Activated naive CD8-positive, alpha-beta T cell treated with anti-CD3 and anti-CD28 coated beads for 36 hours (primary cell): ENCODE data around the gene ZBTB21. TPM values are rescaled to one million over a fixed set of nuclear protein-coding genes. Genes with fewer than 3 reads are reported as not detected.

Experiments
- DNase-seq: peaks from one replicate; pipeline ENCODE4 v3.0.0; 2021
- H3K27ac Mint-ChIP-seq: one replicate; pipeline ENCODE4 v1.8.0; 2022; ENCODE audit warnings: mild to moderate bottlenecking, moderate library complexity, mixed read lengths
- H3K27me3 Mint-ChIP-seq: one replicate; pipeline ENCODE4 v1.8.0; 2022; ENCODE audit warnings: mild to moderate bottlenecking, mixed read lengths
- H3K36me3 Mint-ChIP-seq: one replicate; pipeline ENCODE4 v1.8.0; 2021; ENCODE audit warnings: mild to moderate bottlenecking, mixed read lengths
- H3K4me1 Mint-ChIP-seq: one replicate; pipeline ENCODE4 v1.8.0; 2021; ENCODE audit warnings: mixed read lengths
- H3K4me3 Mint-ChIP-seq: one replicate; pipeline ENCODE4 v1.8.0; 2022; ENCODE audit warnings: mild to moderate bottlenecking, moderate library complexity, mixed read lengths
- H3K9me3 Mint-ChIP-seq: one replicate; pipeline ENCODE4 v1.8.0; 2022; ENCODE audit warnings: mixed read lengths
- total RNA-seq, 2 experiments: library from RNA; stranded (reverse); gene quantifications; one replicate each; pipeline ENCODE4 v1.2.3, GENCODE V29; 2021

The ZBTB21 gene
- total RNA-seq = 10 to 100 TPM; 29.6 to 29.7 TPM

DNA sequence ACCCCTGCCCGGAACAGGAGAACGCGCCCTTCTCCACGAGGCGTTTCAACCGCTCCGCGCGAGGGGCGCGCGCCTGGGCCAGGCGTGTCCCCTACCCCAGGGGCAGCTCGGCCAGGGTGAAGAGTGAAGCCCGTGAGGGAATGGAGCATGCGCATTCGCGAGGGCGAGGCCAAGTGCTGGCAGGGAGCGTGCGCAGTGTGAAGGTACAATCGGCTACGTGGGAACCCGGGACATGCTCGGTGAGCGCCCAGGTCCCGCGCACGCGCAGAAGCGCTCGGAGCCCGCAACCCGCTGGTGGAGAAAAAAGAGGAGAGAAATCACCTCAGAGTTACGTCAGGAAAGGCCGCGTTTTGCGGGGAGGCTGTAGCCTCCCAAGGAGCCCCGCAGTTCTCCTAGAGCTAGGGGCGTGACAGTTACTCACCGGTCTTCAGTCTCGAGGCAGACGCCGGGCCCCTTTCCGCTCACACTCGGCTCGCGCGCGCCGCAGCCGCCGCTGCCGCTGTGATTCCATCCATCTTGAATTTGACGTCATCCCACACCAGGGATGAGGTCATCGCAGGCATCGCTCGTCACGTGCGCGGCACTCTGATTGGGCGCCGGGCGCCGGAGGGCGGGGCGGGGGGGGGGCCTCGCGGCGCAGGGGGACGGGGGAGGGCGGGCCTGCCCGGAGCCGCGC lies at the start of gene ZBTB21:
TSS of gene ZBTB21 (minus strand) at position 530 of the 676 bp plus-strand sequence. CDS start 16,265 bp downstream, outside the sequence.
- Mint-ChIP-seq H3K4me3 (peak within 1 kb of the TSS; percentile 94), H3K4me1 (peaks cover 27% of the 10 kb centered on the region), H3K36me3 (peaks cover 28% of the 10 kb centered on the region), H3K27me3 (peaks cover 5% of the 10 kb centered on the region), H3K9me3 (no peaks in the 10 kb centered on the region), H3K27ac (peak within 1 kb of the TSS; percentile 97)
- DNase-seq = peak; percentile 98

DNA sequence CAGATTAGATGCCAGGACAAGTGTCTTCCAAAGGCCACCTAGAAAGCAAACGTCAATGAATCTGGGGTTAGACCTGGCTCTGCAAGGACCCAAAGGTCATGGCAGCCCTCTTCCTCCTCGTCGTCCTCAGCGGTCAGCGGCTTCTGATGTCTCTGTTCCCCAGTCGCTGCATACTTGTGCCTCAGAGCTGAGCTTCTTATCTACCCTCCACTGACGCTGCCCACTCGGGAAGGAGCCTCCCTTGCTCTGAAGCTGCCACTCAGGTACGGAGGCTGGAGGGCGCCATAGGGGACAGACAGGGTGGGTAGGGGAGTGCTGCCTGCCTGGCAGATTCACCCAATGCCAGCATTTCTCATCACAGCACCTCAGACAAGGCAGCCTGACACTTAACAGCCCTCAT lies 49.6 kb upstream of the ZBTB21 start:
- Mint-ChIP-seq H3K4me1 (peaks cover 44% of the 10 kb centered on the region), H3K27ac (no peak overlapping the region), H3K9me3 (no peaks in the 10 kb centered on the region), H3K4me3 (no peak overlapping the region), H3K36me3 (no peaks in the 10 kb centered on the region), H3K27me3 (no peaks in the 10 kb centered on the region)
- DNase-seq = no peak

DNA sequence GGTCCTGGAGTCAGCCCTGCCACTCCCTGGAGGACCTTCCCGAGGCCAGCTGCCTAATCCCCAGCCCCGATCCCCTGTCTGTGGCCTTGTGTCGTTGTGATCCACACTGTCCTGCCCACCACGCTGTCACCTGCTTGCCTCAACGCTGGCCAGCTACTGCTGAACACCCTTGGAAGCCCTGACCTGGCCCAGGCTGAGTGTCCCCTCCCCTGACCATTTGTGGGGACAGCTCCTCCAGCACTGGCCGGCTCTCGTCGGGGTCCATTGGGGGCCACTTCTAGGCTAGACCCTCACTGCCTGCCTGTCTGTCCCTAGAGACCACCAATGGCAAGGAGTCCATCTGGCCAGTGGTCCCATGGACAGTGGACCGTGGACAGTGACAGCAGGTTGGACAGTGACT lies 49.0 kb upstream of the ZBTB21 start:
- H3K27me3 Mint-ChIP-seq = no peaks in the 10 kb centered on the region
- peaks cover 38% of the 10 kb centered on the region for H3K4me1 Mint-ChIP-seq
- no peak overlapping the region for H3K27ac Mint-ChIP-seq
- no peak overlapping the region for H3K4me3 Mint-ChIP-seq
- DNase-seq = no peak
- H3K9me3 Mint-ChIP-seq = no peaks in the 10 kb centered on the region
- H3K36me3 Mint-ChIP-seq = no peaks in the 10 kb centered on the region

DNA sequence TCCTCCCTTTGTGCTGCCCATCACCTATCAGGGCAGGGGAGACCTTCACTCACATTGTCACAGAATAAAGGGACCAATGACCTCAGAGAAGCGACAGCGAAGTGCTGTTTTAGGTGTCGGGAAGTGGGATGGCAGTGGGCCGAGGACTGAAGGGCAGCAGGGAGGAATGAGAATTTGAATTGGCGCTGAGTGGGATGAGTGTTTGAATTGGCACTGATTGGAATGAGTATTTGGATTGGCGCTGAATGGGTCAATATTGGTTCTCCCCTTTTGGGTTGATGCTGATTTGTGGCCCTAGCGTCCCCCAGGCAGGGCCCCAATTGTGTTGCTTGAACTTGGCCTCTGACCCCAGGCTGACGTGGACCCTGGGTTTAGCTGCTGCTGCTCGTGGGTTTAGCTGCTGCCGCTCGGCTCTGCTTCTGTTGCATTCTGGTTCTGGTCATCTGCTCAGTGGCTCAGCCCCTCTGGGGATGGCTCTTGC lies 48.5 kb upstream of the ZBTB21 start:
- no peak overlapping the region for H3K4me3 Mint-ChIP-seq
- H3K36me3 Mint-ChIP-seq = no peaks in the 10 kb centered on the region
- no peak overlapping the region for H3K27ac Mint-ChIP-seq
- no peaks in the 10 kb centered on the region for H3K9me3 Mint-ChIP-seq
- H3K27me3 Mint-ChIP-seq = no peaks in the 10 kb centered on the region
- peaks cover 33% of the 10 kb centered on the region for H3K4me1 Mint-ChIP-seq
- DNase-seq = no peak

DNA sequence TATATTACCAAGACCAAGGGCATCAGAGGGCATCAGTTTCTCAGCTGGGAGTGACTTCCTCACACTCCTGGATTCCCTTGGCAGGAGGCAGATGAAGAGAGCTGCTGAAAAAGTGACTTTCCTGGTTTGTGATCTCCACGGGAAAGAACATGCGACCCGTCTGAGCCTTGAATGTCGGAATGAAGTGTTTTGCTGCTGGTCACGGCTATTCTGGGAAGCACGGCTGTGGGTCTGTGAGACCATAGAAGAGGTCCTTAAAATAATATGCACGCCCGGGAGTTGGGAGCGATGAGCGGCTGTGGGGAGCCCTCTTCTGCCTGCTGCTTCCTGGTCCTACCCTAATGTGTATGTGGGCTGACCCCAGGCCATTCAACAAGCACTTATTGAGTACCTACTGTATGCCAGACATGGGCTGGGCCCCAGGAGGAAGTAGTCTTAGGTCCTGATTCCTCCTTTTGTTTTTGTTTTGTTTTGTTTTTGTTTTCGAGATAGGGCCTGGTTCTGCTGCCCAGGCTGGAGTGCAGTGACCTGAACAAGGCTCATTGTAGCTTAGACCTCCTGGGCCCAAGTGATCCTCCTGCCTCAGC lies 47.8 kb upstream of the ZBTB21 start:
- Mint-ChIP-seq H3K27me3 (no peaks in the 10 kb centered on the region), H3K4me3 (no peak overlapping the region), H3K4me1 (peaks cover 26% of the 10 kb centered on the region), H3K36me3 (no peaks in the 10 kb centered on the region), H3K9me3 (no peaks in the 10 kb centered on the region), H3K27ac (no peak overlapping the region)
- no peak for DNase-seq

DNA sequence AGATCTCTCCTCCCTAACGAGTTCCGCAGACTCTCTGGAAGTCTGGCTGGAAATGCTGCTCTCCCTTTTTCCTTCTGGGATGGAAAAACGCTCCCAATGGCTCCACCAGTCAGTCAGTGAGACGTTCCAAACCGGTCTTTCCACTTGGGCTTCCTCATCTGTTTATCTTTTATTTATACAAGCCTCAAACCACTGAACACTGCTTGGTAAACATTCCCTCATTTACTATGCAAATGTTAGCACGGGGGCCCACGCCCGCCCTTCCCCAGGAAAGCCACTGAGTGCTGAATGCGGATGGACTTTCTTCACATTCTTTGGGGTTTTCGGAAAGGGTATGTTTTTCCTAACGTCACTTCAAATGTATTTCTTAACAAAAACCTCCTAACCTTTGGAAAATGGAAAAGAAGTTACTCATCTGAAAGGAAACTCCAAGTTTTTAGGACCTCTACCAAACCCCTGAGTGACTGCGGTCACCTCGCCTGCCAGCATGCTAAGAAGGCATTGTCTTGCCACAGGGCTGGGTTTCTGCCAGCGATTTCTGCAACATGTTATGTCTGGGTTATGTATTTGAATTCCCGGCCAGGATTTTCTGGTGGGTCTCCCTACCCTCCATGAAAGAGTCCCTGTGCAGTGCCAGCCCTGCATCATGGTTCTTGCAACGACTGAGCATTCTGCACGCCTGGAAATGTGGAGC lies 47.0 kb upstream of the ZBTB21 start:
- Mint-ChIP-seq H3K27ac (no peak overlapping the region), H3K9me3 (no peaks in the 10 kb centered on the region), H3K4me1 (peaks cover 18% of the 10 kb centered on the region), H3K36me3 (no peaks in the 10 kb centered on the region), H3K27me3 (no peaks in the 10 kb centered on the region), H3K4me3 (no peak overlapping the region)
- no peak for DNase-seq

DNA sequence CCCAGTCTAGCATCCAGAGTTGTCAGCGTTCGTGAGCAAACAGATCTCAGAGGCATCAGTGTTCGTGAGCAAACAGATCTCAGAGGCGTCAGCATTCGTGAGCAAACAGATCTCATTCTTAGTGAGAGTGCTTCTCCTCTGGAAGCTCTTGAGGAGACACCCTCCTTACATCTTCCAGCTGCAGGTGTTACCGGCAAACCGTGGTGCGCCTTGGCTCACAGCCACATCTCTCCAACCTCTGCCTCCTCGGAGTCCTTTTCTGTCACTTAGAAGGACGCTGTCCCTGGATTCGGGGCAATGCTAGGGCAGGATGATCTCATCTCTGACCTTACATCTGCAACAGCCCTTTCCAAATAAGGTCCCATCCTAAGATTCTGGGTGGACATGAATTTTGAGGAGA lies 46.3 kb upstream of the ZBTB21 start:
- H3K4me3 Mint-ChIP-seq = no peak overlapping the region
- DNase-seq = no peak
- H3K27ac Mint-ChIP-seq = no peak overlapping the region
- H3K4me1 Mint-ChIP-seq = peaks cover 16% of the 10 kb centered on the region
- H3K36me3 Mint-ChIP-seq = no peaks in the 10 kb centered on the region
- no peaks in the 10 kb centered on the region for H3K27me3 Mint-ChIP-seq
- H3K9me3 Mint-ChIP-seq = no peaks in the 10 kb centered on the region

DNA sequence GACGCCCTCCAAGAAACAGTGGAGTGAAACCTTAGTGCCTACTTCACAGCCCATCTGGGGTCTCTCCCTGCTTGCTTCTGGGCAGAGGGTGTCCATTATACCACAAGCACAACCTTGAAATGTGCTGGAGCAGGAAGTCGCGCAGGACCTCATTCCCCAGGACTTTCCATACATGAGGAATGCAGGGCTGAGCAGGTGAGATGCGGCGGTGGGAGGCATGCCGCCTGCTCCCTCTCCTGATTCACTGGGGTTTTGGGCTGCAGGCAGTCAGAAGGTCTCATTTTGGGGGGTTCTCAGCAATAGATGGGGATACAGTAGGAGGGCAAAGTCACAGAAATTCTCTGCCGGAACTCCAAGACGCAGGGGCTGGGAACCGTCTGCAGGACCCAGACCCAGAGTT lies 45.3 kb upstream of the ZBTB21 start:
- H3K36me3 Mint-ChIP-seq = no peaks in the 10 kb centered on the region
- no peak overlapping the region for H3K4me3 Mint-ChIP-seq
- DNase-seq = no peak
- no peak overlapping the region for H3K27ac Mint-ChIP-seq
- H3K27me3 Mint-ChIP-seq = no peaks in the 10 kb centered on the region
- H3K9me3 Mint-ChIP-seq = no peaks in the 10 kb centered on the region
- H3K4me1 Mint-ChIP-seq = peaks cover 11% of the 10 kb centered on the region

DNA sequence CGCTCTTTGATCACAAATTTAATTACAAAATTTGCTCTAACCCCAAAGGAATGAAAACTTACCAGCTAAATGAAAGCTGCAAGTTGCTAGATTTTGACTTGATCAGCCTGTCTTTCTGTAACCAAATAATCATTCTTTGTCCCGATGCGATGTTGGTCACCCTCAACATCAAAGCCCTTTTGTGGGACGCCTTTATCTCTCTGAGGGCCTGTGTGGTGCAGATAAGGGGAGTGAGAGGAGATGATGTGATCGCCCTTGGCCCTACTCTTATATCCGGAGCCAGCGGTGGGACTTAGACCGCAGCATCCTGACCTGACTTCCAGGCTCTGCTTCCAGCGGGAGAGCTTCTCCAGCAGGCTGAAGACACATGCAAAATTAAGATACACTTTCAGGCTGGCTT lies 41.6 kb upstream of the ZBTB21 start:
- H3K9me3 Mint-ChIP-seq = no peaks in the 10 kb centered on the region
- peaks cover 6% of the 10 kb centered on the region for H3K4me1 Mint-ChIP-seq
- H3K27ac Mint-ChIP-seq = no peak overlapping the region
- H3K27me3 Mint-ChIP-seq = no peaks in the 10 kb centered on the region
- no peaks in the 10 kb centered on the region for H3K36me3 Mint-ChIP-seq
- DNase-seq = no peak
- H3K4me3 Mint-ChIP-seq = no peak overlapping the region

DNA sequence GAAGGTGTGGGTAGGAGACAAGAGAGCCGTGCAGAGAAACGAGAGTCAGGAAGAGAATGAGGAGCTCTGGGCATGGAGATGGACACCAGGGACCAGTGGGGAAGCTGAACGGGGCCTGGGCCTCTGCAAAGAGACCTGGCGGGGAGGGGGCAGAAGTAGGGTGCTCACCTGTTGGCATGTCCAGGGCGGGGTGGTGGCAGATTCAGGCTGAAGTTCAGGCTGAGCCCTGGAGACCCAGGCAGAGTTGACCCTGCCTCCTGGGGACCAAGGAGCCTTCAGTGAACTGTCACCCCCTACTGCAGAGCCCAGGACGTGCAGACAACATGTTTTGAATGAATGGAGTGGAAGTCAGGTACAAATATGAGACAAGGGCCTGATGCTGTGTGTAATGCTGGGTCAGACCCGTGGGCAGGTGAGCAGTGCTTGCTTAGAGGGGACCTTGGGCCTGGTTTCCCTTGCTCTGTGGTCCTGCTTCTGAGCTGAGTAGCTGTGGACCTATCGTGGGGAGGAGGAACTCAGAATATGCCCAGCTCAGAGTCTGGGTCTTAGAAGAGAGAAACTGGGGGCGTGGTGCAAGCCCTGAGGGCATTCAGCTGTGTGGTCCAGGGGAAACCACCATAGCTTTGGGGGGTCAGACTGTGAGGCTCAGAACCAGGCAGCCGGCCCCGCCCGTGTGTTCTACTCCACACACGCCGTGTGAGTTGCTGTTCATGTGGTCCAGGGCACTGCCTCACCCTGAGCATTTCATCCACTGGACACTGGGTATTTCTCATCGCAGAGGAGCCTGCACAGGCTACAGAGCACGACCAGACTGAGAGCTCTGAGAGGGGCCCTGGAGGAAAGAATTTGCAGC lies 39.6 kb upstream of the ZBTB21 start:
- DNase-seq = no peak
- Mint-ChIP-seq H3K27ac (no peak overlapping the region), H3K4me1 (peaks cover 6% of the 10 kb centered on the region), H3K4me3 (no peak overlapping the region), H3K36me3 (no peaks in the 10 kb centered on the region), H3K27me3 (no peaks in the 10 kb centered on the region), H3K9me3 (no peaks in the 10 kb centered on the region)

DNA sequence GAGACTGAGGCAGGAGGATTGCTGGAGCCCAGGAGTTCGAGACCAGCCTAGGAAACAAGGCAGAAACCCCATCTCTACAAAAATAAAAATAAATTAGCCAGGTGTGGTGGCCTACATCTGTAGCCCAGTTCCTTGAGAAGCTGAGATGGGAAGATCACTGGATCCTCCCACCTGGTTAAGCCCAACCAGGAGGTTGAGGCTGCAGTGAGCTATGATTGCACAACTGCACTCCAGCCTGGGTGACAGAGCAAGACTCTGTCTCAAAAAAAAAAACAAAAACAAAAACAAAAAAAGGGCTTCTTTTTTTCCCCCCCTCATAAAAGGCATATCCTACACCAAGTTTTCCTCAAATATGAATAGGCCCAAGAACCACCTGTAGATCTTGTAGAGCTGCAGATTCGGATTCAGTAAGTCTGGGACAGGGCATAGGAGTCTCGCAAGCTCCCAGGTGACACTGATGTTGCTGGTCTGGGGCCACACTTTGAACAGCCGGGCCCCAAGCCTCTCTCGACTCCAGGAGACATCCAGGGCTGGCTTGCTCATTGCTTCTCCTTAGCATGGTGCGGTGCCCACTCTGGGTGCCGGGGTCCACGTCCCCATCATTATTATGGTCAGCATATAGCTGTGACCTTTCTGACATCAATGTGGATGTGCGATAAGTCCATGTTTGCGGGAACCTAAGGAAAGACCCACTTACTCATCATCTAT lies 38.9 kb upstream of the ZBTB21 start:
- Mint-ChIP-seq H3K36me3 (no peaks in the 10 kb centered on the region), H3K27me3 (no peaks in the 10 kb centered on the region), H3K4me1 (peaks cover 6% of the 10 kb centered on the region), H3K9me3 (no peaks in the 10 kb centered on the region), H3K27ac (no peak overlapping the region), H3K4me3 (no peak overlapping the region)
- no peak for DNase-seq

DNA sequence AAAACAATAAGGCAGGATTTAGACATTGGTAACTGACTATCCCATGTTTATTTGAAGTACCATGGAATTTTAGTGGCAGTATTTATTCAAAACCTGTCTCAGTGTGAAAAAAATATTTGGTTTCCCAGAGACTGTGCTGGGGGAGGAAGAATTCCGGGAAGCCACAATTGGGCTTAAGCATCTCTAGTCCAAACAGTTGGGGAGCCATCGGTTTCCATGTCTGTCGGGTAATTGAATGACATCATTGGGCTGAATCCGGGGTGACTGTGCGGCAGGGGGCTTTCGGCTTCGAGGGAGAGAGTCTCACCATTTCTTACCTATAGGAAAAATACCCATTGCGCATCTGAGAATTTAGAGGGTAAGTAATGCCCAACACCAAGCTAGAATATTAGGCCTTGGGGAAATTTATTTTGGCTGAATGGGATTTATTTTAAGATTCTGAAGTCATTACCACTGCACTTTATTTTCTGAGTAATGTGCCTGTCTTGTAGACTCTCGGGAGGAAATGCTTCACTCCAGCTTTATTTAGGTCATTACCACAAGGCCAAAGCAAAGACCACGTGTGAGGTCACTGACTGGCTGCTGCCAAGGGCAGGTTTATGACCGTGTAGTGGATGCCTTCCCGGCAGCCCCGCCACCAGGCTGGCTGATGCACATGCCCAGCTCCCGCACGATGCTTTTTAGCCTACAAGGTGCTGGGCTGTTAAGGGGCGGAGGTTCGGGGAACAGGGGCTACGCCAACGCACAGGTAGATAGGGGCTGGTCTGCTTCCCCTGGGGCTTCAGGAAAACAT lies 37.9 kb upstream of the ZBTB21 start:
- peaks cover 6% of the 10 kb centered on the region for H3K4me1 Mint-ChIP-seq
- no peak overlapping the region for H3K27ac Mint-ChIP-seq
- H3K36me3 Mint-ChIP-seq = no peaks in the 10 kb centered on the region
- H3K27me3 Mint-ChIP-seq = no peaks in the 10 kb centered on the region
- no peaks in the 10 kb centered on the region for H3K9me3 Mint-ChIP-seq
- DNase-seq = no peak
- H3K4me3 Mint-ChIP-seq = no peak overlapping the region

DNA sequence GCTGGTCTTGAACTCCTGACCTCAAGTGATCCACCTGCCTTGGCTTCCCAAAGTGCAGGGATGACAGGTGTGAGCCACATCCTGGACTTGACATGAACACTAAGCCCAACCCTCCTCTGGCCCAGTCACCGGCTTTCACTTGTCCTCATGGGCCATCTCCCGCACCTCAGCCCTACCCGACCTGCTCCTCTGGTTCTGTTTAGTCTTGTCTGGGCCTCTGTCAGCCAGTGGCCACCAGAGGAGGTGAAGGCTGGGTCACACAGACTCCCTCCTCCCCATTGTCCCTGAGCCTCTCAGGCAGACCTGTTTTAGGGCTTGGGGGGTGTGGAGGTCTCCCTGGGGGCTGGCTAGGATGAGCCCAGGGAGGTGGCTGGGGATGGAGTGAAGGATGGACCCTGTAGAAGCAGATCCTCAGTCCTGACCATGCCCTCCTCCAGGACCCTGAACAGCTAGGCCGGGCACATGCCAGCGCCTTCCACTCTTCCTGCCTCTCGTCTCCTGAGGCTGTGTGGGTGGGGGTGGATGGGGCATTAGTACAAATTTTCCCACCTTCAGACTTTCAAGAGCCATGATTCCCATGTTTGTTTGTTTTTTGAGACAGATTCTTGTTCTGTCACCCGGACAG lies 34.8 kb upstream of the ZBTB21 start:
- Mint-ChIP-seq H3K4me3 (no peak overlapping the region), H3K9me3 (no peaks in the 10 kb centered on the region), H3K27ac (no peak overlapping the region), H3K4me1 (peaks cover 4% of the 10 kb centered on the region), H3K36me3 (no peaks in the 10 kb centered on the region), H3K27me3 (no peaks in the 10 kb centered on the region)
- DNase-seq = no peak
